Superior temporal gyrus (tissue), 1 donor: Measurements from ENCODE around the gene SPTLC1.
"Not testable (repeated sequence)": the region's sequence is repeated elsewhere in the genome, so short reads cannot be mapped to it uniquely, and the experiment has no call there.

Experiments used
- DNase-seq: peaks from one replicate; pipeline ENCODE4 v3.0.0-alpha.2; 2016; ENCODE audit errors: extremely low spot score

The SPTLC1 gene

GRCh38 chr9:92115071-92115858 lies at the start of gene SPTLC1:
Gene SPTLC1, minus strand, starts transcription at chr9:92115413. Its CDS starts 43 bp downstream, at chr9:92115370.
- DNase-seq, result peak; percentile 97

- DNase-seq, result no peak
Measured at GRCh38 chr9:92164975-92165374, 49.8 kb upstream of the SPTLC1 start.

GRCh38 chr9:92164490-92164889 lies 49.3 kb upstream of the SPTLC1 start:
- DNase-seq, result no peak

- DNase-seq, result no peak
Measured at GRCh38 chr9:92163276-92163675, 48.1 kb upstream of the SPTLC1 start.

- DNase-seq, result no peak
Measured at GRCh38 chr9:92160786-92161185, 45.6 kb upstream of the SPTLC1 start.

- DNase-seq, result no peak
Measured at GRCh38 chr9:92159058-92159457, 43.8 kb upstream of the SPTLC1 start.

GRCh38 chr9:92158097-92158601 lies 42.9 kb upstream of the SPTLC1 start:
- no peak for DNase-seq

GRCh38 chr9:92155736-92156135 lies 40.5 kb upstream of the SPTLC1 start:
- DNase-seq, result not testable (repeated sequence)

- no peak for DNase-seq
Measured at GRCh38 chr9:92155221-92155620, 40.0 kb upstream of the SPTLC1 start.

GRCh38 chr9:92153466-92154415 lies 38.5 kb upstream of the SPTLC1 start:
- not testable (repeated sequence) for DNase-seq

GRCh38 chr9:92151691-92152393 lies 36.6 kb upstream of the SPTLC1 start:
- DNase-seq, result no peak

- not testable (repeated sequence) for DNase-seq
Measured at GRCh38 chr9:92150501-92151470, 35.6 kb upstream of the SPTLC1 start.

- DNase-seq, result no peak
Measured at GRCh38 chr9:92147852-92148180, 32.6 kb upstream of the SPTLC1 start.

GRCh38 chr9:92147030-92147851 lies 32.0 kb upstream of the SPTLC1 start:
- no peak for DNase-seq

GRCh38 chr9:92146610-92147009 lies 31.4 kb upstream of the SPTLC1 start:
- DNase-seq, result no peak

GRCh38 chr9:92145784-92146183 lies 30.6 kb upstream of the SPTLC1 start:
- not testable (repeated sequence) for DNase-seq

GRCh38 chr9:92142329-92142728 lies 27.1 kb upstream of the SPTLC1 start:
- no peak for DNase-seq

GRCh38 chr9:92141144-92142129 lies 26.2 kb upstream of the SPTLC1 start:
- no peak for DNase-seq

- DNase-seq, result no peak
Measured at GRCh38 chr9:92140754-92141143, 25.5 kb upstream of the SPTLC1 start.
